Posterior cingulate gyrus (tissue), 11 donors: ENCODE results near the gene FAM81B.
"Not testable (repeated sequence)": the region's sequence is repeated elsewhere in the genome, so short reads cannot be mapped to it uniquely, and the experiment has no call there.

Experiments
- DNase-seq, 10 donors: peaks; one replicate each; pipeline versions ENCODE4 v3.0.0 to v3.0.0-alpha.2; 2020 to 2021; ENCODE audit warnings: mixed read lengths in 3 of 10
- intact Hi-C: fragments of 100-400 bp; cut with DNase I; formaldehyde crosslinking; loops from one replicate; pipeline ENCODE4 v1.15.1; 2023

Gene FAM81B, protein sequence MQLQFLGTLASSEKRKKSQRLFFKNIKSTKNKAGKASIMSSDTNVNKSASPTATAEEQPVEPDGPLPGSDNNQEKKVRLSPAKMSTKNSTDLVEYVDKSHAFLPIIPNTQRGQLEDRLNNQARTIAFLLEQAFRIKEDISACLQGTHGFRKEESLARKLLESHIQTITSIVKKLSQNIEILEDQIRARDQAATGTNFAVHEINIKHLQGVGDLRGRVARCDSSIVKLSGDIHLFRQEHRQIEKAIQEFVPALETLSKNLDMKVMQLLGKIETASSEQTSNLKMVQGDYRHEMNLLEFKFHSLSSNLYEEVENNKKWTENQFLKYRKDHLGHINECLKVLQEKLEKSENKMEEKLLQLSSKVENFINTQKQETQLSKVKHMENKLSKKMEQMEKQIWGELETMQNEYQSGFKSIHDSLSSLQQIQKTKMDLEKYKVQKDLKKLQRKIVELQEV

GRCh38 chr5:95390812-95391492 is at the start of gene FAM81B:
Gene FAM81B, plus strand, starts transcription at chr5:95391366. Its CDS starts 24 bp downstream, at chr5:95391390.
- no peak for DNase-seq
- intact Hi-C loops = no loop called here

- DNase-seq, intact Hi-C loops: not testable (repeated sequence)
These were observed 49.7 kb upstream of the FAM81B start for GRCh38 chr5:95341444-95341843.

GRCh38 chr5:95347506-95348120 is 43.6 kb upstream of the FAM81B start:
- intact Hi-C loops = loop anchor here (5.0 kb wide), 1 partner anchor 50 kb away; no protein-coding TSS in a partner anchor
- DNase-seq = no peak

- intact Hi-C loops = no loop called here
- DNase-seq = no peak
These were observed 40.5 kb upstream of the FAM81B start for GRCh38 chr5:95350631-95351030.

DNA sequence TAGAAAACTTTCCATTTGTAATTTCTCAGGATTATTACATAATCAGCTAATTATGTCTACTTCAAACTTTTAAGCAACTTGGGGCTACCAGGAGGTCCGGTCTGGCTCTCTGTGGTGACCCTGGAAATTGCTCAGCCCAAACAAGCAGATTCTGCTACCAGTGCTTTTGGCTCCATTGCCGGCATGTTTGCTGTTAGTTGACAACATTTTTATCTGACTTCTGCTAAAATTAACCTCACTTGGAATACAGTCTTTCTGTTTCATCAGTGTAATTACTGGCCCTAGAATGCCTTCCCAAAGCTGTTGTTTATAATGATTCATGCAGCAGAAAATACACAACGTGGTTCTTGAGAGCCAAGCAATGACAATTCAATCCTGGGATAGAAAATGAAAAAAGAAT is 38.5 kb upstream of the FAM81B start:
- intact Hi-C loops = no loop called here
- no peak for DNase-seq

DNA sequence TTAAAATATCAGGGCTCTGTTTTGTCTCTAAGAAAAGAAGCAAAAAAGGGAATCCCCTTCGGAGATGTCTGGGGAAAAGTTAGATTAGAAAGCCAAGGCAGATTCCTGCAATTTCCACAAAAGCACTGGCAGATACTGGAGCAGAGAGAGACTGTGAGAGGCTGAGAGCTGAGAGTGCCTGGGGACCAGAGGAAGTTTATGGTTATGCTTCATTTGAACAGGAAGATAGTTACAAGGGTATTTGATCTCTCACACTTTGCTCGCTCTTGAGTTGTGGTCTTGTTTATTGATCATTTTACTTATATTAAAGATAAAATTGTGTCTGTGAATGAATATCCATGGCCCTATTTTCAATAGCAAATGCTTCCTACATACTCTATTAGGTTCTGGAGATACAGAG is 32.8 kb upstream of the FAM81B start:
- intact Hi-C loops = no loop called here
- DNase-seq = no peak

DNA sequence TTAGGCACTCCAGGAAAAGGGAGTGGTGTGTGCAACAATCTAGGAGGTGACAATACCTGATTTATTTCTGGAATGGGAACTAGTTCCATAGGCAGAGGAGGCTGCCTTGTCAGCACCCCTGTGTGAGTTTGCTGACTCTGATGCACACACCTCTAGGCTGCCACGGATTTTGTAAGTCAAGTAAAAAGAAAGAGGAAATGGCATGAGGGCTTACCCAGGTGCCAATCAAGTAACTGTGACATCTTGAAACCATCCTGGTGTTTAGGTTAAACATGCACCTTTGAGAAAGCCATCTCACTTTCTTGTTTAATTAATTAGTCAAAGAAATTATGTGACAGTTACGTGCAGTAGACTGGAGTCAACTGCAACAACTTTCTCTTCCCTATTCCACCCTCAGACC is 32.3 kb upstream of the FAM81B start:
- no peak for DNase-seq
- intact Hi-C loops = no loop called here

GRCh38 chr5:95360667-95361066 is 30.5 kb upstream of the FAM81B start:
- DNase-seq, intact Hi-C loops: not testable (repeated sequence)

DNA sequence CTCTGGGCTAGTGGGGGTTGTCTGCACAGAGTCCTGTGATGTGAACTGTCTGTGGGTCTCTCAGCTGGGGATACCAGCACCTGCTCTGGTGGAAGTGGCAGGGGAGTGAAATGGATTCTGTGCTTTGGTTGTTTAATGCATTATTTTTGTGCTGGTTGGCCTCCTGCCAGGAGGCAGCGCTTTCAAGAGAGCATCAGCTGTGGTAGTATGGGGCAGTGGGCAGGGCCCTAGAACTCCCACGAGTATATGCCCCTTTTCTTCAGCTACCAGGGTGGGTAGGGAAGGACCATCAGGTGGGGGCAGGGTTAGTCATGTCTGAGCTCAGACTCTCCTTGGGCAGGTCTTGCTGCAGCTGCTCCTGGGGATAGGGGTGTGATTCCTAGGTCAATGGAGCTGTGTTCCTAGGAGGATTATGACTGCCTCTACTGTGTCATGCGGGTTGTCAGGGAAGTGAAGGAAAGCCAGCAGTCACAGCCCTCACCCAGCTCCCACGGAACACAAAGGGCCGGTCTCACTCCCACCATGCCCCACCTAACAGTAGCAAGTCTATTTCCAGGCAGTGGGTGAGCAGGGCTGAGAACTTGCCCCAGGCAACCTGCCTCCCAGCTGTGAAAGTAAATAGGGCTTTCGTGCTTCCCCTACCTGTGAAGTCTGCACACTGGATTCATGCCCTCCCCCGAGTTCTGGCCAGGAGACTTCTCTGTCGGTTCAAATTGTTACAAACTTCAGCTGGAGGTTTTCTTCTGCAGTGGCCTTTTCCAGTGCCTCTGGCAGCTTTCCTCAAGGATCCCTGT is 25.7 kb upstream of the FAM81B start:
- DNase-seq = peak in 2 of 10 donors; percentile 57 to 63
- intact Hi-C loops = no loop called here

- intact Hi-C loops = no loop called here
These were observed 21.4 kb upstream of the FAM81B start for GRCh38 chr5:95369782-95370181.

DNA sequence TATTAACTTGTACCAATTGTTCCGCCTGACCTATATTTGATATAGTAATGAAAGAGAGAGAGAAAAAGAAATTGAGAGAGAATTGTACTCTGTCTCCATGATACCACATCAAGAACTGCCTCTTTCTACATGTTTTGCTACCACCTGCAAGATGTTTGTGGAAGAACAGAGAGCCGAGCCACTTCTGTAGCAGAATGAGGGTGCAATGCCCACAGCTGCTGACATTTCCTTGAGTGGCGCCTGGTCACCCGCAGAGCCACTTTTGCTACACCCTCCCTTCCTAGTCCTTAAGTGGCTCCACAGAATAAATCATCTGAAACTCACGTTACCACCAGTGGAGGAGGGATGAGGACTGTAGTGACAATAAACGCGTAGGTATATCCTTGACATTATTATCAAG is 17.1 kb upstream of the FAM81B start:
- intact Hi-C loops = no loop called here
- no peak for DNase-seq

More at GRCh38 chr5:95369782-95370181, 21.4 kb upstream of the FAM81B start:
- DNase-seq = no peak

GRCh38 chr5:95375591-95375990 is 15.6 kb upstream of the FAM81B start:
- no peak for DNase-seq
- intact Hi-C loops = no loop called here

- intact Hi-C loops = no loop called here
- DNase-seq = no peak
These were observed 12.0 kb upstream of the FAM81B start for GRCh38 chr5:95379133-95379532.

DNA sequence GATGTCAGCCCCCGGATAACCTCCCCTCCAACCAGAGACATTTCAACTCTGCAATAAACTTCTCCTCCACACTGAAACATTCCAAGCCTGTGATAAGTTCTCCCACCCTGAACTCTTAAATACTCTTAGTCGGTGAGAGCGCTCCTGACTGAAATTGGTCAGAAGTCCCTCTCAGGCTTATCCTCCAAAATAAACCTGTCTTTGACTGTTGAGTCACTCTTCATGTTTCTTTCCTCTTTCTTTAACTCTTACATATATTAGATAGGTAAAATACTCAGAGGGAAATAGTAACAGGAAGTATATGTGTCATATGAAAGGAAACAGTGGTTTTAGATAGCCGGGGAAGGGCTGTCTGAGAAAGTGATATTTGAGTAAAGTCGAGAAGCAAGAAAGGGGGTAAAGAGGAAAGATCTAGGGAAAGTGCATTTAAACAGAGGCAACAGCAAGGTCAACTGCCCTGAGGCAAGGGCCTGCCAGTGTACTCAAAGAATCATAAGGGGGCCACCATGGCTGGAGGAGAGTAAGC is 11.0 kb upstream of the FAM81B start:
- no peak for DNase-seq
- intact Hi-C loops = no loop called here

DNA sequence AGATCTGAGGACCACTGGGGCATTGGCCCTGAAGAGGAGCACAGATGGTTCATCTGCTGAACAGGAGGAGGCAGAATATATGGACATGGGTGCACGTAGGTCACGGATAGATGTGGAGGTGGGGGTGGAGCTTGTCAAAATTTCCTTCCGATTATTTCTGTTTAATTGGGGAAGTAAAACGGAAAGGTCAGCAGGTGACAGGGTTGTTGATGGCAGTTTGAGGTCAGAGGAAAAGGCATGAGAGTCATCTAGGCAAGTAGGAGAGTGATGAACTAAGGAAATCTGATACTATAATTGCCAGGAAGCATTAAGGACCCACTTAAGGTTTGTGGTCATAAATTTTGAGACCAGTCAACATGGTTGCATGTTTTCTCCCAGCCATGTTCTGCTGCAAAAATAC is 8.4 kb upstream of the FAM81B start:
- intact Hi-C loops = no loop called here
- DNase-seq = no peak

DNA sequence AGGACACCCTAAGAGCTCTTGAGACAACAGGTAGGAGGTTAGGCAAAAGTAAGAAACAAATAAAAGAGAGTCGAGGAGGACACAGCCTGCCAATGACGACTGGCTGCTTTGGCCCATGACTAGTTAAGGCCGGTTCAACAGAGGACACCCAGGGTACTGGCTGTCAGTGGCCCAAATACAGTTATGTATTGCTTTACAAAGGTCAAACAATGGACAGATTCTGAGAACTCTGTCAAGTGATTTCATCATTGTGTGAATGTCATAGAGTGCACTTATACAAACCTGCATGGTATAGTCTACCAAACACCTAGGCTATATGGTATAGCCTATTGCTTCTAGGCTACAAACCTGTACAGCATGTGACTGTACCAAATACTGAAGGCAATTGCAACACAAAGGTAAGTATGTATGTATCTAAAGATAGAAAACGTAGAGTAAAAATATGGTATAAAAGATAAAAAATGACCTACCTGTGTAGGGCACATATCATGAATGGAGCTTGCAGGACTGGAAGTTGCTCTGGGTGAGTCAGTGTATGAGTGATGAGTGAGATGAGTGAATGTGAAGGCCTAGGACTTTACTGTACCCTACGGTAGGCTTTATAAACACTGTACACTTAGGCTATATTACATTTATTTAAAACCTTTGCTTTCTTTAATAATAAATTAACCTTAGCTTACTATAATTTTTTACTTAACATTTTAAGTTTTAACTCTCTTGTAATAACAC is 6.5 kb upstream of the FAM81B start:
- DNase-seq = no peak
- intact Hi-C loops = no loop called here

GRCh38 chr5:95385334-95385733 is 5.8 kb upstream of the FAM81B start:
- intact Hi-C loops = no loop called here

GRCh38 chr5:95391965-95392364 is 799 bp downstream of the FAM81B start:
- intact Hi-C loops = not testable (repeated sequence)

More at GRCh38 chr5:95385334-95385733, 5.8 kb upstream of the FAM81B start:
- no peak for DNase-seq

GRCh38 chr5:95392593-95393182 is 1.5 kb downstream of the FAM81B start:
- DNase-seq = no peak
- intact Hi-C loops = no loop called here

More at GRCh38 chr5:95391965-95392364, 799 bp downstream of the FAM81B start:
- DNase-seq = not testable (repeated sequence)
